Measurements from ENCODE around the gene NABP2.
"Not testable (repeated sequence)": the region's sequence is repeated elsewhere in the genome, so short reads cannot be mapped to it uniquely, and the experiment has no call there.

The NABP2 gene

GRCh38 chr12:56224102-56224701 is at the start of gene NABP2:
Gene NABP2 (plus strand): TSS chr12:56224342. CDS start chr12:56224857, 515 bp downstream.
- peak; percentile 99 for DNase-seq

DNA sequence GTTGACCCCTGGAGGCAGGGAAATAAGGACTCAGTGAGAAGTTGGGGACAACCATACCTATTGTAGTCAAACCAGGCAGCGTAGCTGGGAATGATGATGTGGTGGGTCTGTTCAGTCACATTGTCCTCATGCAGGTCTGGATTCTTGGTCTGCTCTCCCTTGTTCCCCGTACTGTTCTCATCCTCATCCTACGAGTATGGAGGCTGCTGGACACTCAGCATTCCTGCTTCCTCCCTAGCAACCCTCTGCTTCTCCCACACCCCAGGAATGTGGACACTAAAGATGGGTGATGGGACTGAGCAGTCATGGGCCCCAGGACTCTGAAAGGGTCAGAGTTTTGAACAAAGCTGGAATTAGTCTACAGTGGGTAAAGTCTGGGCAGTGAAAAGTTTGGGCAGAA is 45.8 kb upstream of the NABP2 start:
- DNase-seq: no peak

GRCh38 chr12:56186957-56187356 is 37.2 kb upstream of the NABP2 start:
- no peak for DNase-seq

DNA sequence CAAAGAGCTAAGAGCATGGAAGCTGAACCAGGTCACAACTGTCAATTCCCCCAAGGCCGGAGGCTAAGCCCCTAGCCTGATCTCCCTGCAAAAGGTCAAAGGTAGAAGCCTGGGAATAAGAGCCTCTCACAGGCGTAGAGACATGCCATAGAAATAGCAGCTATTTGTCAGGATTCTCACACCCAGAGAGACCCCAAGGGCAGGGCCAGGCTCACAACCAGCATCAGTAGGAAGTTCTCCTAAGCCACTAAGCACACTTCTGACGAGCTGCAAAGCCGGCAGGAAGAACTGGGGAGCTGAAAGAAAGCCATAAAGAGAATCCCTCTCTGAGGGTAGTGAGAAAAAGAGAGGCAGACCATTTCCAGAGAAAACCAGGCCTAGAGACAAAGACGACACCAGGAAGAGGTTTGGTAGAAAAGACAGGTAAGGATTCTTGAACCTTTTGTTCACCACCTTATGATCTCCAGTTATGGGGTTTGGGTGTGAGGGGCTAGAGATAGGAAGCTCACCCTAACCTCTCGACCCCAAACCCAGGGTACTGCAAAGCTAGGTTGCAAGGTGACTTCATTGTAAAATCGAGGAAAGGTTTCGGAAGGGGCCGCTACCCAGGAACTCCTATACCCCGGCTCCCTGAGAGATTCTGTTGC is 35.9 kb upstream of the NABP2 start:
- no peak for DNase-seq

- DNase-seq: no peak
These were observed 35.4 kb upstream of the NABP2 start for GRCh38 chr12:56188778-56189098.

- DNase-seq: peak; percentile 92
These were observed 34.8 kb upstream of the NABP2 start, which contains the start of gene SMARCC2 for GRCh38 chr12:56189099-56189917. Gene SMARCC2 (minus strand): TSS chr12:56189483. CDS start chr12:56189461, 22 bp downstream.

DNA sequence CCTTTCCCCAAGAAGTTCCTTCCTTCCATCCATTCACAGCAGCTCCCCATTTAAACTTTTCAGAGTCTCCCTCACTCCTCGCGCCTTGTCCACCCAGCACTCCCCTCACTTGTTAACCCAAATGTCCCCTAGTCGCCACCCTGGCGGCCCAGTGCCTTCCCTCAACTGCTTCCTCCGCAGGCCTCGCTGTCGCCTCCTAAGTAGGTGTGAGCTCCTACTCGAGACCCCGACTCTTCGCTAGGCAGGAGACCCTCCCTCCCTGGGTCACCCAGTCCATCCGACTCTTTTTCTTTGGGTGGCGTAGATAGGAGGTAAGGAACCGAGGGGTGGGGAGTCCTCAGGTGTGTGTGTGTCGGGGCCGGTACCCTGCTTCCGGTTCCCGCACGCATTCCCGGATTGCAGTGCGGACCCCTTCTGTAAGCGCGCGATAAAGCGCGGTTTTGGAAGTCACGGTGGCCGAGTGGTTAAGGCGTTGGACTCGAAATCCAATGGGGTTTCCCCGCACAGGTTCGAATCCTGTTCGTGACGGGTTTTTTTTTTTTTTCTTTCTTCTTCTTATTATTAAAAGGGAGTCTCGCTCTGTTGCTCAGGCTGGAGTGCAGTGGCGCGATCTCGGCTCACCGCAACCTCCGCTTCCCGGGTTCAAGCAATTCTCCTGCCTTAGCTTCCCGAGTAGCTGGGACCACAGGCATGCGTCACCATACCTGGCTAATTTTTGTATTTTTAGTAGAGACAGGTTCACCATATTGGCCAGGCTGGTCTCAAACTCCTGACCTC is 34.0 kb upstream of the NABP2 start:
- peak; percentile 92 for DNase-seq

DNA sequence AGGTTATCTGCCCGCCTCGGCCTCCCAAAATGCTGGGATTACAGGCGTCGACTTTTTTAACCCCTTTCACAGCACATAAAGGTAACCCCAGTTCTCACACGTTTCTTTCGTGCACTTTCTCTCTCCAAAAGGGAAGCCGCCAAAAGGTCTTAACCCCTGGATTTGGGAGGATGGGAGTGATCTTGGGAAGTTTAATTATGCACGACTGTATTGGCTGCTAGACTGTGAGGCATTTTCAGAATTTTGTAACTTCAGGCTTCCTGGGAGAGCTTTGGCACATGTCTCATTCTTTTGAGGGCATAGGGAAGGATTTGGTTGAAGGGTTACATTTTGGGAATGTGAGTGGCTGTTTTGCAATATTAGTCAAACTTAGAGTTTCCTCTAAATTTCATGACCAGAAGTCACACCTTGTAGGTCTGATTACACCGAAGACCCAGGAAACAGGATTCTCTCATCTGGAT is 33.4 kb upstream of the NABP2 start:
- DNase-seq: no peak

DNA sequence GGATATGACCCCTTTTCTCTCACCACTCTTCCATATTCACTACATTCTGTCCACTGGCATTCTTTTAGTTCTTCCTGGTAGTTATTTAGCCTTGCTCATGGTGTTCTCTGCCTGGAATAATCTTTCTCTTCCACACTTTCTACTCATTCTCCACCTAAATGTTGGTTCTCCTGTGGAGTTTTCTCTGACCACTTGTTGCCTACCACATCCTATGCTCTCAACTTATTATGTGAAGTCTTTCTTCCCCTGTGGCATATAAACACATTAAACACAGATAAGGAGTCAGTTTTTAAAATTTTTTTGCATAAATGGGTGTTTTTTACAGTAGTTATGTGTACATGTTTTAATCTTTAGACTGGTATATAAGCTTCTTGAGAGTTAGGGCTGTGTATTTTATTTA is 31.6 kb upstream of the NABP2 start:
- DNase-seq: no peak

DNA sequence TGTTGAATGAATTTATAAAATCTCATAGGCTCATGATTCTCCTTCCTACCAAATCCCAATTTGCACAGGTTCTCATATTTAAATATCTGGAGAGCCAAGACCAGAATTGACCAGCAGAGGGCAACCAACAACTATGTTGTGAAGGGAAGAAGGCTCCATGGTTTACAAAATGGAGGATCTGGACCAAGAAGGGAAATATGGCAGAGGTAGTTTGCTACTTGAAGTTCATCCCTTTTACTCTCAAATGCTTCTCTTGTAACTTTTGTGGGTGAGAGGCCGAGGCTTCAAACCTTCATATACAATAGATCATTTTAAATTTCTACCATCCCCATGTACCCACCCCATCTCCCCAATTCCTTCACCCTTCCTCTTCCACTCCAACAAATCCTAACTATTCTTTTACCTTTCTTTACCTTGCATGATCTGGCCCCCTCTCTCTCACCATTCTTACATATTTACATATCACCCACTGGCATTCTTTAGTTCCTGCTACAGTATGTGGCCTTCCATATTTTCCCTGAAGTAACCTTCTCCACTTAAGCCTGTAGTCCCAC is 31.0 kb upstream of the NABP2 start:
- DNase-seq: peak; percentile 67

DNA sequence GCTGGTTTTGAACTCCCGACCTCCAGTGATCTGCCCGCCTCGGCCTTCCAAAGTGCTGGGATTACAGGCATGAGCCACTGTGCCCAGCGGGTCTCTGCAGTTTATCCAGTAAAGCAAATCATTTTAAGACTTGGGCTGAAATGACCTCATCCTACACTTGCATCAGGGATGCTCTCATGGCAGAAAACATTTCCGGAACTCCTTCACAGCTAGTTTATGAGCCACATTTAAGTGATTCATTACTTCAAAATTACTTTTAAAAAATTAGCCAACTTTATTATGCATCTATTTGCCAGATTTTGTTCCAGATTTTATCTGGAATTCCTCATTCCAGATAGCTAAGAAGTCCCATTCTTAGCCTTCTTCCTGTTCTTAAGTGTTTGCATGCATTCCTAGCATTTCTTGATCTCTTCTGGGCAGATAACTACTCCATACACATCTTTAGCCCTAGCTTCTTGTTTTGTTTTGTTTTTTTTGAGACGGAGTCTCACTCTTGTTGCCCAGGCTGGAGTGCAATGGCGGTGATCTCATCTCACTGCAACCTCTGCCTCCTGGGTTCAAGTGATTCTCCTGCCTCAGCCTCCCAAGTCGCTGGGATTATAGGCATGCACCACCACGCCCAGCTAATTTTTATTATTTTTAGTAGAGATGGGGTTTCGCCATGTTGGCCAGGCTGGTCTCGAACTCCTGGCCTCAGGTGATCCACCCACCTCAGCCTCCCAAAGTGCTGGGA is 27.2 kb upstream of the NABP2 start:
- not testable (repeated sequence) for DNase-seq

DNA sequence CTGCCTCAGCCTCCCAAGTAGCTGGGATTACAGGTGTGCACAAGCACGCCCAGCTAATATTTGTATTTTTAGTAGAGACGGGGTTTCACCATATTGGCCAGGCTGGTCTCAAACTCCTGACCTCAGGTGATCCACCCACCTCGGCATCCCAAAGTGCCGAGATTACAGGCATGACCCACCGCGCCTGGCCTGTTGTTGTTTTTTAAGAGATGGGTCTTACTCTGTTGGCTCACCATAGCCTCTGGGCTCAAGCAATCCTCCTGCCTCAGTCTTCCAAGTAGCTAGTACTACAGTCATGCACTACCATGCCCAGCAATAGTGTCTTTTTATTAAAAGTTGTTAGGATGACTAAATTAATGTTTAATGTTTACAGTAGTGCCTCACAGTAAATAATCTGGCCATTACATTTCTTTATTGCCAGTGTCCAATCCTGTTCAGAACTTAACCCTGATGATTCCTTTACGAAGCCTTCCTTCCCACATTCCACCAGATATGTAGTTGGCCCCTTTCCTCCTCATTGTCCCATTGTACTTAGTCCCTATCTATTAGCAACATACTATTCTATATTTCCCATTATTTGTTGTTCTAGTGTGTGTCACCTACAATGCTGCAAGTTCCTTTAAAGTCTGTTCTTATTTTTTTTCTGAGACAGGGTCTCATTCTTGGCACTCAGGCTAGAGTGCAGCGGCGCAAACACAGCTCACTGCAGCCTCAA is 26.1 kb upstream of the NABP2 start:
- DNase-seq: no peak

GRCh38 chr12:56198836-56199235 is 25.3 kb upstream of the NABP2 start:
- no peak for DNase-seq

- no peak for DNase-seq
These were observed 21.8 kb upstream of the NABP2 start for GRCh38 chr12:56202366-56202765.

GRCh38 chr12:56202838-56203237 is 21.3 kb upstream of the NABP2 start:
- no peak for DNase-seq

- no peak for DNase-seq
These were observed 19.9 kb upstream of the NABP2 start for GRCh38 chr12:56204275-56204674.

DNA sequence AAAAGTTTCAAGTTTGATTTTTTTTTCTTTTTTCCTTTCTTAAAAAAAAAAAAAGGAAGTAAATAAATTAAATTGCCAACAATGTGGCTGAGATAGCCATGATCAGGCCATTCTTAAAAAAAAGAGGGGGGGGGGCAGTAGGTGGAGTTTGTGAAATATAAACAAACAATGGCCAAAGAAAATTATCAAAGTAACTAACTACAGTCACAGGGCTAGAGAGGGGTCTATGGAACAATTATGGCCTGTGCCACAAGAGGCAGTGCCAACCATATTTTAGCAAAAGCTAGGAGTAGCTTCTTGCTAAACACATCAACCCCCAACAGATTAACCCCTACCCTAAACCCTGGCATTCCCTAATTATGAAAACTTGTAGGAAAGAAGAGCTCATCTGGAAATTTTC is 18.7 kb upstream of the NABP2 start:
- no peak for DNase-seq

DNA sequence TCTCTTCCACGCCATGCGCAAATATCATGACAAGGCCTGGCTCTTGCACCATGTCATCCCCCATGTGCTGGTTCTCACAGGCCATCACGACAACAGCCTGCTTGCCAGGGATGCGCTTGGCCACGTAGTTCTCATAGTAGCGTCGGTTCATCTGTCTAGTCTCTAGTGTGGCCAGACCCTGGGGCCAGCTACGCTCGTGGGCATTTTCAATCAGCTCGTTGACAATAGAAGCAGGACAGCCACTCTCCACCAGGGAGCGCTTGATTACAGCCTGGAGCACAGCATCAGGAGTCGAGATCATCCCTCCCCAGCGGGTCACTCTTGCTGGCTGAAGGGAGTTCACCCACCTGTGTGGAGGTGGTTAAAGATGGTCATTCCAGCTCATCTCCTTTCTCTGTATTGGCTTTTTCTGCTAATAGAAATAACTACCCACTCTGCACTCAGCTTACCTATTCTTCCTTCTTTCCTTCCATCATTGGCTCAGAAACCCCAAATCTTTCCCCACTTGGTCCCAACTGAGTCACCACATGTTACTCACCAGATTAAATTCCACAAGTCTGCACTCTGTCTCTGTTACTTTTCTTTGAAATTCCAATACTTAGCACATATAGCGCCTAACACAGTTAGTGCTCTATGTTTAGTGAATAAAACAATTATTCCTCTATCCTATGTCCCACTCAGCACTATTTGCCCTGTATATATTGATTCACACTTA is 17.5 kb upstream of the NABP2 start:
- no peak for DNase-seq

DNA sequence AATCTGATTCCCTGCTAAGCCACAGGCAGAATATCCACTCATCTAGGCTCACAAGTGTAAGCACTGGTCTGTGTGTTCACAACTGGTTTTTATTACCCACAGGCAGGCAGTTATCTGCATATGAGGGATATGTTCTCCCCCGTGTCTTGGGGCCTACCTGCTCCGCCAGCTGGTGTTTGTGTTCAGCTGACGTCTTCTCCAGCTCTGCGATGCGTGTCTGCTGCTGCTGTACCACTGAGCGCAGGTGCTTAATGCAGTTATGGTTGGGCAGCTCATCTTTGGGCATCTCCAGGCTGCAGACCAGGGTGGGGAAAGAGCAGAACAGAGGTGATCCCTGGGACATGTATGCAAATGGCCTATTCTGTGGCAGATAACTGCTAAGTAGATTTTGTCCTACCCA is 16.1 kb upstream of the NABP2 start:
- no peak for DNase-seq

DNA sequence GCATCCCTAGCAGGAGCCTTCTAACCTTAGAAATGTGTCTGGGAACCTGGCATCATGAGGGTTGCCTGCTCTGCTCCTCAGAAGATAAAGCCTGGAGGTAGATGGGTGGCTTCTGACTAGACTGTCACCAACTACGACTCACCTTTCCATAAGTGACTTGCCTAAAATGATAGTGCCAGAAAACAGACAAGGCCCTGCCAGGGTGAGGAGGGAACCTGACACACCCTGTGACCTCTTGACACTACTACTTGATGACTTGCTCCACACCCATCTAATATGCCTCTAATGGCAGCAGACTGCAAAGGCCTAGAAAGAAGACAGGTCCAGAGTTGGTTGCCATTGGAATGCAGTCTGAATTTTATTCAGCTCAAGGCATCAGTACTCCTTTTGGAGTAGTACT is 11.8 kb upstream of the NABP2 start:
- DNase-seq: no peak

DNA sequence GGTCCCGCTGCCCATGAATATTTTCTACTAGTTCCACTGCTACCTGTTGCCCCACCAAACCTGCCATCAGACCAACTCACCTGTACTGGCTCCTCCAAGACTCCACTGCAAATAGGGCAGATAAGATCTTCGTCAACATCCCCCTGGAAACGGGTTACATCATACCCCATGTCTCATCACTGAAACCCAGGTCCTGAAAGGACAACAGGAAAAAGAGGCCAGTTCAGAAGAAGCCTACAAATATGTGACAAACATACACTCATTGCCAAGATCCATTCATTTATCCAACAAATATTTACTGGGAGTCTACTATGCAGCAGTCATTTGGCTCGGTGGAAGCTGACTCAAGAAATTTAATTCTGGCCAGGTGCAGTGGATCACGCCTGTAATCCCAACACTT is 10.3 kb upstream of the NABP2 start:
- no peak for DNase-seq
